Measurements from ENCODE around the gene MRPL23. TPM values are rescaled to one million over a fixed set of nuclear protein-coding genes. Genes with fewer than 3 reads are reported as not detected.

Gene MRPL23
- total RNA-seq (72.7 and 81.6 TPM in 2 replicates), polyA plus RNA-seq (206 and 222 TPM in 2 replicates), polyA minus RNA-seq (32.1 and 44.2 TPM in 2 replicates), Bru-seq, nascent RNA (percentile 21 among the genes with signal in this experiment), BruChase-seq, experiment 1, labeled RNA remaining after a 6-hour chase (percentile 25 among the genes with signal in this experiment), BruChase-seq, experiment 2, labeled RNA remaining after a 2-hour chase (percentile 21 among the genes with signal in this experiment)
- 95.6 and 127 TPM in 2 replicates for polyA plus RNA-seq (2011; cell fraction: cytosol; rRNA removed)
- polyA plus RNA-seq (2011; cell fraction: nucleus; rRNA removed) = 46.7 and 62.2 TPM in 2 replicates
- polyA plus RNA-seq (2012) = 50.9 and 88.1 TPM in 2 replicates
- polyA minus RNA-seq (2011; cell fraction: cytosol; rRNA and poly(A)+ RNA removed) = 39.4 TPM
- 10.5 and 15.1 TPM in 2 replicates for polyA minus RNA-seq (2011; cell fraction: nucleus; rRNA and poly(A)+ RNA removed)
- long read RNA-seq, transcript MRPL23-205 (5 exons, 736 nt) = major isoform, 192 of 226 reads
- long read RNA-seq, partial matches to known transcripts = 29 of 226 reads
- long read RNA-seq, other reads (novel, unspliced or antisense) = 5 of 226 reads

DNA sequence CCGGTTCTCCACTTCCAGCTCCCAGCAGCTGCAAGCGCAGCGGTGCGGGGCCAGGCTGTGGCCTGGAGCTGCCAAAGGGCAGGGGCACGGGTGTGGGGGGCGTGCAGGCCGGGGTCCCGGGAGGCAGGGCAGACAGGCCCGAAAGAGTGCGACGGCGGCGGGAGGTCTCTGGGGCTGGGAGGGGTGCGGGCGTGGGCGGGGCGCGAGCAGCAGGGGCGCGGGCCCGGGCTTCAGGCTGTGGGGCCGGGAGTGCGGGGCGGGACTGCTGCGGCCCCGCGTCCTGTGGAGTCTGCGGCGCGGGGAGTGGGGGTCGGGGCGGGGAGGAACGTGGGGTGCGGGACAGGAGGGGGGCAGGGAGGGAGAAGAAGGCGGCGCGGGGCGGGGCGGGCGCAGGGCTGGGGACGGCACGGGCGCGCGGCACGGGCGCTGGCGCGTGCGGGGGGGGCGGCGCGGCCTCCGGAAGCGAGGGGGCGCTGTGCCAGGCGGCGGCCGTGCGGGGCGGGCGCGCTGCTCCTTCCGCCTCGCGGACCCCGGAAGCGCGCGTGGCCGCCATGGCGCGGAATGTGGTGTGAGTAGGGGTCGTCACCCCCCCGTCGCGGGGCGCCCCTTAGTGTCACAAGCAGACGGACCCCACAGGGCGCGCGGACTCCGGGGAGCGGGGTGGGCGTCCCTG lies at the start of gene MRPL23:
MRPL23 (plus strand) TSS at position 521 of the 673 bp plus-strand sequence; CDS start at position 552, 31 bp downstream.
- H3K4me2 ChIP-seq (ENCODE audit: insufficient read depth, low read length) = no peak within 1 kb of the TSS
- no peaks in the 10 kb centered on the region for H3K36me3 ChIP-seq (ENCODE audit: control insufficient read depth in 2 of 2, extremely low read depth in 1 of 2, insufficient read depth in 2 of 2, low read length in 2 of 2)
- no TSS peak for BruUV-seq (replicated peaks)
- no peak within 1 kb of the TSS for H2AFZ ChIP-seq (ENCODE audit: low read depth, low read length)
- no peaks in the 10 kb centered on the region for H3K79me2 ChIP-seq (ENCODE audit: control insufficient read depth, insufficient read depth, low read length)
- no peak within 1 kb of the TSS for H3K9ac ChIP-seq (replicated peaks; ENCODE audit: extremely low read depth, insufficient read depth, low read length)
- POLR2A ChIA-PET = interaction anchor here (0.6 kb wide), 1 partner anchor 368 kb away, joined by 6 read pairs; no protein-coding TSS in a partner anchor
- no peaks in the 10 kb centered on the region for H3K4me1 ChIP-seq (ENCODE audit: control insufficient read depth, extremely low read depth, insufficient read depth, low read length)
- no peaks in the 10 kb centered on the region for H3K9me1 ChIP-seq (replicated peaks; ENCODE audit: control insufficient read depth, extremely low read depth, insufficient read depth, low read length)
- DNase-seq (ENCODE audit: low read depth, low spot score) (no peak), FAIRE-seq (no peak)
- no peak for TF ChIP-seq MYC (IDR thresholded peaks at IDR 0.05; ENCODE audit: low read depth, low read length)
- TF ChIP-seq CTCF (IDR thresholded peaks at IDR 0.05; ENCODE audit: extremely low read depth in 1 of 2, insufficient read depth in 1 of 2, low read depth in 1 of 2, low read length in 2 of 2) = no peak
- TF ChIP-seq POLR2A (IDR thresholded peaks at IDR 0.05; ENCODE audit: low read depth, low read length) = no peak
- no peak for TF ChIP-seq POLR2AphosphoS5 (IDR thresholded peaks at IDR 0.05; ENCODE audit: insufficient read depth, low read depth, low read length)
- TF ChIP-seq JUN (IDR thresholded peaks at IDR 0.05; ENCODE audit: borderline replicate concordance, insufficient read depth, insufficient read length, low read depth) = no peak
- TF ChIP-seq EZH2 (IDR thresholded peaks at IDR 0.05; ENCODE audit: borderline replicate concordance, low read depth, low read length, severe bottlenecking) = no peak
- TF ChIP-seq GATA2 (IDR thresholded peaks at IDR 0.05; ENCODE audit: insufficient read depth, insufficient read length, low read depth, low read length) = no peak
- no peak for TF ChIP-seq MAX (IDR thresholded peaks at IDR 0.05; ENCODE audit: insufficient read depth, insufficient read length)
- no peak for TF ChIP-seq FOS (IDR thresholded peaks at IDR 0.05; ENCODE audit: borderline replicate concordance, insufficient read depth, low read length)
- no peaks in the 10 kb centered on the region for H3K9me3 ChIP-seq (replicated peaks; ENCODE audit: control insufficient read depth, insufficient read depth, low read length)
- H4K20me1 ChIP-seq (replicated peaks; ENCODE audit: control insufficient read depth, extremely low read depth, insufficient read depth, low read length) = no peaks in the 10 kb centered on the region
- no peak within 1 kb of the TSS for H3K27ac ChIP-seq (ENCODE audit: insufficient read depth, low read depth, low read length)
- H3K4me3 ChIP-seq (replicated peaks in 1 of 3; ENCODE audit: insufficient read depth in 1 of 3, low read depth in 1 of 3, low read length in 3 of 3) = no peak within 1 kb of the TSS
- no peaks in the 10 kb centered on the region for H3K27me3 ChIP-seq (ENCODE audit: control insufficient read depth in 2 of 2, insufficient read depth in 2 of 2, low read length in 2 of 2)
- CTCF ChIA-PET = interaction anchor here (0.6 to 8.4 kb wide), 9 partner anchors 21 to 294 kb away, joined by 3 to 102 read pairs (median 13); no protein-coding TSS in a partner anchor
- intact Hi-C loops (cut with micrococcal nuclease) (no loop called here), dilution Hi-C loops (cut with MboI; ENCODE audit: extremely low pct_ligation_motif_present, low sequenced_read_pairs) (no loop called here)
